ENCODE results near the gene AIFM3. TPM values are rescaled to one million over a fixed set of nuclear protein-coding genes. Genes with fewer than 3 reads are reported as not detected.

The AIFM3 gene
- total and polyA plus RNA-seq, 2 of the 13 experiments (the other 11 are each of a cell fraction or from before 2014, with no cell fraction given) = 9.0 to 15.3 TPM

- TF ChIP-seq, protein P1, sequence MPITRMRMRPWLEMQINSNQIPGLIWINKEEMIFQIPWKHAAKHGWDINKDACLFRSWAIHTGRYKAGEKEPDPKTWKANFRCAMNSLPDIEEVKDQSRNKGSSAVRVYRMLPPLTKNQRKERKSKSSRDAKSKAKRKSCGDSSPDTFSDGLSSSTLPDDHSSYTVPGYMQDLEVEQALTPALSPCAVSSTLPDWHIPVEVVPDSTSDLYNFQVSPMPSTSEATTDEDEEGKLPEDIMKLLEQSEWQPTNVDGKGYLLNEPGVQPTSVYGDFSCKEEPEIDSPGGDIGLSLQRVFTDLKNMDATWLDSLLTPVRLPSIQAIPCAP (CRISPR knock-in tag; IDR thresholded peaks at IDR 0.05; ENCODE audit: low read depth) = no peak
- TF ChIP-seq POGZ (CRISPR knock-in tag; IDR thresholded peaks at IDR 0.05) (peak; percentile 29; the same call in 1 of the 2 replicates), ZSCAN22 (CRISPR knock-in tag; IDR thresholded peaks at IDR 0.05) (no peak), ZMYM2 (CRISPR knock-in tag; IDR thresholded peaks at IDR 0.05) (no peak), GMEB2 (CRISPR knock-in tag; IDR thresholded peaks at IDR 0.05; ENCODE audit: low read depth) (no peak), PAX8 (CRISPR knock-in tag; IDR thresholded peaks at IDR 0.05; ENCODE audit: borderline replicate concordance) (no peak), IRF2 (CRISPR knock-in tag; IDR thresholded peaks at IDR 0.05) (no peak), ZNF432 (CRISPR knock-in tag; IDR thresholded peaks at IDR 0.05; ENCODE audit: borderline replicate concordance) (no peak), KAT8 (CRISPR knock-in tag; IDR thresholded peaks at IDR 0.05) (no peak; the same call in 1 of the 2 replicates), NFKBIZ (CRISPR knock-in tag; IDR thresholded peaks at IDR 0.05) (no peak), HOXA3 (CRISPR knock-in tag; IDR thresholded peaks at IDR 0.05) (no peak; the same call in 1 of the 2 replicates), MED1 (CRISPR knock-in tag; IDR thresholded peaks at IDR 0.05) (0 out of 2 replicates have a peak, but pooled peaks have one; percentile 38), USF2 (IDR thresholded peaks at IDR 0.05; ENCODE audit: low read depth, low read length) (no peak), USF2 (CRISPR knock-in tag; IDR thresholded peaks at IDR 0.05; ENCODE audit: borderline replicate concordance) (no peak), ZNF530 (CRISPR knock-in tag; IDR thresholded peaks at IDR 0.05; ENCODE audit: low read depth) (no peak)
- TF ChIP-seq, protein P2, sequence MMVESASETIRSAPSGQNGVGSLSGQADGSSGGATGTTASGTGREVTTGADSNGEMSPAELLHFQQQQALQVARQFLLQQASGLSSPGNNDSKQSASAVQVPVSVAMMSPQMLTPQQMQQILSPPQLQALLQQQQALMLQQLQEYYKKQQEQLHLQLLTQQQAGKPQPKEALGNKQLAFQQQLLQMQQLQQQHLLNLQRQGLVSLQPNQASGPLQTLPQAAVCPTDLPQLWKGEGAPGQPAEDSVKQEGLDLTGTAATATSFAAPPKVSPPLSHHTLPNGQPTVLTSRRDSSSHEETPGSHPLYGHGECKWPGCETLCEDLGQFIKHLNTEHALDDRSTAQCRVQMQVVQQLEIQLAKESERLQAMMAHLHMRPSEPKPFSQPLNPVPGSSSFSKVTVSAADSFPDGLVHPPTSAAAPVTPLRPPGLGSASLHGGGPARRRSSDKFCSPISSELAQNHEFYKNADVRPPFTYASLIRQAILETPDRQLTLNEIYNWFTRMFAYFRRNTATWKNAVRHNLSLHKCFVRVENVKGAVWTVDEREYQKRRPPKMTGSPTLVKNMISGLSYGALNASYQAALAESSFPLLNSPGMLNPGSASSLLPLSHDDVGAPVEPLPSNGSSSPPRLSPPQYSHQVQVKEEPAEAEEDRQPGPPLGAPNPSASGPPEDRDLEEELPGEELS (CRISPR knock-in tag; IDR thresholded peaks at IDR 0.05) = 0 out of 2 replicates have a peak, but pooled peaks have one; percentile 21
- TF ChIP-seq, protein P3, sequence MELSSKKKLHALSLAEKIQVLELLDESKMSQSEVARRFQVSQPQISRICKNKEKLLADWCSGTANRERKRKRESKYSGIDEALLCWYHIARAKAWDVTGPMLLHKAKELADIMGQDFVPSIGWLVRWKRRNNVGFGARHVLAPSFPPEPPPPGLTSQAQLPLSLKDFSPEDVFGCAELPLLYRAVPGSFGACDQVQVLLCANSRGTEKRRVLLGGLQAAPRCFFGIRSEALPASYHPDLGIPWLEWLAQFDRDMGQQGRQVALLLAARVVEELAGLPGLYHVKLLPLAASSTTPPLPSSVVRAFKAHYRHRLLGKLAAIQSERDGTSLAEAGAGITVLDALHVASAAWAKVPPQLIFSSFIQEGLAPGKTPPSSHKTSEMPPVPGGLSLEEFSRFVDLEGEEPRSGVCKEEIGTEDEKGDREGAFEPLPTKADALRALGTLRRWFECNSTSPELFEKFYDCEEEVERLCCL (CRISPR knock-in tag; IDR thresholded peaks at IDR 0.05; ENCODE audit: borderline replicate concordance) = no peak
- TF ChIP-seq, protein P4, sequence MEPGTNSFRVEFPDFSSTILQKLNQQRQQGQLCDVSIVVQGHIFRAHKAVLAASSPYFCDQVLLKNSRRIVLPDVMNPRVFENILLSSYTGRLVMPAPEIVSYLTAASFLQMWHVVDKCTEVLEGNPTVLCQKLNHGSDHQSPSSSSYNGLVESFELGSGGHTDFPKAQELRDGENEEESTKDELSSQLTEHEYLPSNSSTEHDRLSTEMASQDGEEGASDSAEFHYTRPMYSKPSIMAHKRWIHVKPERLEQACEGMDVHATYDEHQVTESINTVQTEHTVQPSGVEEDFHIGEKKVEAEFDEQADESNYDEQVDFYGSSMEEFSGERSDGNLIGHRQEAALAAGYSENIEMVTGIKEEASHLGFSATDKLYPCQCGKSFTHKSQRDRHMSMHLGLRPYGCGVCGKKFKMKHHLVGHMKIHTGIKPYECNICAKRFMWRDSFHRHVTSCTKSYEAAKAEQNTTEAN (CRISPR knock-in tag; conservative IDR thresholded peaks at IDR 0.05) = no peak
Observed at GRCh38 chr22:20956258-20957101, 10.6 kb upstream of the AIFM3 start (continued).
